Activated CD8-positive, alpha-beta memory T cell treated with anti-CD3 and anti-CD28 coated beads, Interleukin-2, amount 50 U/mL, for 48 hours (primary cell): ENCODE results near the gene ZKSCAN1.

Experiments used
- DNase-seq: peaks from one replicate; pipeline ENCODE4 v3.0.0-alpha.2; 2020

The ZKSCAN1 gene

DNA sequence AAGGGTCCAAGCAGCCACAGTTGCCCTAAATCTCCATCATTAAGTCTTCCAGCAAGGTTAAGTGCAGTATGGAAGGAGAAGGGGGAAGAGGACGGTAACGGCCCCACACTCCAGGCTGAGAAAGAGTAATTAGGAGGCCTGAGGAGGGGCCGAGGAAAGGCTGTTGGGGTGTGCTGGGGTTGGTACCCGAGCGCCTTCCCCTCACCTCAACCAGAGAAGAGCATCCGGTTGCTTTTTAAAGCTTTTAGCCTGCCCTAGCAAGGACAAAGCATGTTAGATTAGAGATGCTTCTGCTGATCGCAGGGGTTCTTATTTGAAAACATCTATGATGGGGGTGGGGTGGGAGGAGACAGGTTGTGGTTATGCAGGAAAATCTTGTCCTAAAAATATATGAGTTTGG, 25.2 kb downstream of the ZKSCAN1 start:
- DNase-seq: no peak

DNA sequence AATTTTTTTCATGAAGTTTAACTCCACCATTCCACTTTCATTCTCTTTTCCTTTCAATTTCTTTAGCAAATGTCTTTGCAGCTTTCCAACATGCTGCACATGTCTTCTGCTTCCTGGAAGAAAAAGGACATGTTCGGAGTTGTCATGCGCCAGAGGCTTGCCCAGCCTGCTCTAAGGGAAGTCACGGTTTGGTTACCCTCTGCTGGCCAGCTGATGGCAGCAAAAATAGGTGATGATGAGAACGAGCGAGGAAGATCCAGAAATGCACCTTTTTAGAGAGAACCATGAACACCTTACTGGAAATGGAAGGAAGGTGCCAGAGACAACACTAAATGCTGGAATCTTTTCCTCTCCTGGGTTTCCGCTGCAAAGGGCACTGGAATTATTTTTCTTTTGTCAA, 29.3 kb downstream of the ZKSCAN1 start:
- DNase-seq: no peak

DNA sequence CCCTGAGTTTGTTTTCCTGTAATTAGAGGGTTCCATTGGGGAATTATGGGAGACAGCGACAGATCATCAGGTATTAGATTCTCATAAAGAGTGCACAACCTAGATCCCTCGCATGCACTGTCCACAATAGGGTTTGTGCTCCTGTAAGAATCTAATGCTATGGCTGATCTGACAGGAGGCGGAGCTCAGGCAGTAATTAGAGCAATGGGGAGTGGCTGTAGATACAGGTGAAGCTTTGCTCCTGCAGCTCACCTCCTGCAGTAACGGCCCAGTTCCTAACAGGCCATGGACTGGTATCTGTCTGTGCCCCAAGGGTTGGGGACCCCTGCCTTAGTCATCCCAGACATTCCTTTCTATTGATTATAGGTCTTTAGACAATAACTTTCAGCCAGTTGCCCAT, 33.3 kb downstream of the ZKSCAN1 start:
- DNase-seq: no peak

DNA sequence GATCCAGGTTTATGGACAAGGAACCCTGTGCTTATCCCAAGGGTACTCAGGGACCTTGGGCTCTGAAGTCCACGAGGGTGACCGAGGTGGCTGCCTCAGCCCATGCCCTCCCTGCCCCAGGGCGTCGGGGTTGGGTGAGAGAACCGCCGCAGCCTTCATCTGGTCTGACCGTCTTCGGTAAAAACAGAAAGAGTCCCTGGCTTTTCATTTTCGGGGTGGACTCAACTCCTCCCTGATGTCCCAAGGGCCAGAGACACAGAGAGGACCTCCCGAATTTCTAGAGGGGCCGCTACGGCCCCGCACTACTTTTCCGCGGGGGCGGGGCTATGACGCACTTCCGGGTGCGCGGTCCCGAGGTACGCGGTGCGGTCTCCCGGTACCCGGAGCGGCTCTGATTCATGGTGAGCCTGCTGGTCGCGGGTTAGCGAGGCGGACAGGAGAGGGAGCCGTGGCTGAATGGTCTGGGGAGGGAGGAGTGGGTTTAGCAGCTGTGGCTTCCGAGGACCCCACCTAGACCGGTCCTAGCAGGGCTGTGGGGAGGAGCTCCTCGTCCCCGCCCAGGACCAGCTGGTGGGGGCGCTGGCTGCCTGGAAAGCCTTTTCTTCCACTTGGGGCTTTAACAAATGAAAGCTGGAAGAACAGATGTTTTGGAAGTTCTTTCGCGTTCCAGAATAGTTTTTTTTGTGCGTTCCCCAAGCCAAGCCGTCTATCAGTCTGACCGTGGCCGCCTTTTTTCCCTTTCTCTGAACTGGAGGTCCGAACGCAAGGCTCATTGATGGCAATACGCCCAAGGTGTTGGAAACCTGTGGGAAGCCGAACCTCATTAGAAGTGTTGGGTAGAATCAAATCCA, 34.3 kb downstream of the ZKSCAN1 start, which contains the start of gene ZSCAN21:
TSS of gene ZSCAN21 (plus strand) at position 334 of the 851 bp plus-strand sequence. CDS start 7,233 bp downstream, outside the sequence.
- DNase-seq: peak; percentile 95

DNA sequence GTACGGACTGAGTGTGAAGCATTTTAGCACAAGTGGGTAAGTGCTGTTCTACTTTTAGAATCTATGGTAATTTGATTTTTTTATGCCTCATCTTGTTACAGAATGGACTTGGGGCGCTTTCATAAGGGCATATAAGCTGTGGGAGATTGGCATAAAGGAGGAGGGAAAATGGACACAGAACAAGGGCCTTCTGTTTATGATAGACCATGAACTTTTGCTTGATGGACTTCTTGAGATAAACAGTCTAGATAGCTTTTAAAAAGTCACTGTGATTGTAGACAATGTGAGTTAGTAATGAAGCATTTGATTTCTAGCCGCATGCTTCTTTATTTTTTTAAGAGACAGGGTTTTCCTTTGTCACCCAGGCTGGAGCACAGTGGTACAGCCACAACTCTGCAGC, 36.2 kb downstream of the ZKSCAN1 start:
- DNase-seq: no peak

DNA sequence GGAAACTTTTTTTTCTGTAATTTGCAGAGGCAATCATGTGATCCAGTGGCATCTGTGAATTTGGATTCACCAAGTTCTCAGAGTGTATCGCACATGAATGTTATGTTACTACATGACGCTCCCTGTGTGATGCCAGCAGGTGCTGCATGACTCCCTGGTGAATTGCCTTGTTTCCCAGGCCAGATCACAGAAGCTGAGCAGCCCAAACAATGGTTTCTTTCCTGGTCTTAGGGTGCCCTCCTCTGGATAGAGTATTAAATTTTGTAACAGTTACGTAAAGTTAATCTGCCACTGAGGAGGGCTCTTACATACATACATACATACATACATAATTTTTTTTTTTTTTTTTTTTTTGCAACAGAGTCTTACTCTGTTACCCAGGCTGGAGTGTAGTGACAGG, 37.8 kb downstream of the ZKSCAN1 start:
- no peak for DNase-seq

DNA sequence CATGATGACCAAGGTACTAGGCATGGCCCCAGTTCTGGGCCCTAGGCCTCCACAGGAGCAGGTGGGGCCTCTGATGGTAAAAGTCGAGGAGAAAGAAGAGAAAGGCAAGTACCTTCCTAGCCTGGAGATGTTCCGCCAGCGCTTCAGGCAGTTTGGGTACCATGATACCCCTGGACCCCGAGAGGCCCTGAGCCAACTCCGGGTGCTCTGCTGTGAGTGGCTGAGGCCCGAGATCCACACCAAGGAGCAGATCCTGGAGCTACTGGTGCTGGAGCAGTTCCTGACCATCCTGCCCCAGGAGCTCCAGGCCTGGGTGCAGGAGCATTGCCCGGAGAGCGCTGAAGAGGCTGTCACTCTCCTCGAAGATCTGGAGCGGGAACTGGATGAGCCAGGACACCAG, 41.6 kb downstream of the ZKSCAN1 start:
- DNase-seq: no peak

DNA sequence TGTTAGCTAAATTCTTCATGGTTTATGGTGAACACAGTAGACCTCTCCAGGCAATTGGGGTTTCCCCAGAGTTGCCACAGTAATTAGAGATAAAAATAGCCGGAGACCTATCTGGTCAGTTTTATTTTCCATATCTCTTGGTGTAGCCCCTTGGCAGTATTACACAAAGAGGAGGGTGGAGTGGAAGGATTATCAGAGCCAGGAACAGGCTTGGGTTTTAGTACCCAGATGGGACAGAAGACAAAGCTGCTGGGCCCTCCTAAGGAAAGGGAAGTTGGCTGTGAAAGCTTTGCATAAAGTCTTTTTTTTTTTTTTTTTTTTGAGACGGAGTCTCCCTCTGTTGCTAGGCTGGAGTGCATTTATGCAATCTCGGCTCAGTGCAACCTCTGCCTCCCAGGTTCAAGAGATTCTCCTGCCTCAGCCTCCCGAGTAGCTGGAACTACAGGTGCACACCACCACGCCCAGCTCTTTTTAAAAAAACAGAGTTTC, 43.9 kb downstream of the ZKSCAN1 start:
- DNase-seq: no peak

DNA sequence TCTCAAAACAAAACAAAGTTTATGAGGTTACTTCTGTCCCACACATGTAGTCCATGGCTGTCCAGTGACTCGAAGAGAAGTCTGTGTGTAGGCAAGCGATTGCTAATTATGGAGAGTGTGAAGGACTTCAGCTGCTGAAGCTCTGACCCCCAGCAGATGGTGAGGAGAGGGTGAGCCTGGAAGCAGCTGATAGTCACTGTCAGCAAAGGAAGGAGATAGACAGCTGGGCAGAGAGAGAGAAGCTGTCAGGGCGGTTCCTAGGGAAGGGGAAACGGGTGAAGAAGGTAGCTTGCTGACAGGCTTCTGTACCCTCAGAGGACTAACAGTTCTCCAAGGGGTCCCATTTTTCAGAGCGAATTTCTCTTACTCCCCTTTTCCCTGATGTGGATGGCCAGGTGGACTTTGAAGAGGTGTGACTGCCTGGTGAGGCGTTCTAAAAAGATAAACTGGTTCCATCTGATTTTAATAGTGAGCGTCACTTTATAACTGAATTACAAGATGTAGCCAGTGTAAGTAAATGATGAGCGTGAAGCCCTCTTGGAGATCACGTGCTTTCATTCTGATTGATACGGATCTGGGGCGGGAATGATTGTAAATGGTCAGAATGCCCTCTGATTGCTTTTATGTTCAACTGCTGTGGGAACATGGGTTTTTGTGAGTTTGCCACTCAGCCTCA, 46.3 kb downstream of the ZKSCAN1 start:
- no peak for DNase-seq

DNA sequence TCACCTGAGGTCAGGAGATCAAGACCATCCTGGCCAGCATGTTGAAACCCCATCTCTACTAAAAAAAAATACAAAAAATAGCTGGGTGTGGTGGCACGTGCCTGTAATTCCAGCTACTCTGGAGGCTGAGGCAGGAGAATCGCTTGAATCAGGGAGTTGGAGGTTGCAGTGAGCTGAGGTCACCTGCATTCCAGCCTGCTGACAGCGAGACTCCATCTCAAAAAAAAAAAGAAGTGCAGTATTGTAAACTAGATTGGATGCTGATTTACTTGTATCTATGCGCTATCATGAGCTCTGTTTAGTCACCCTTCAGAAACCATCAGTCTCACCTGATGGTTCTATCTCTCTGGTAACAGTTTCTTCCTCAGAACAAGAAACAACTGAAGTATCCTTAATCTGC, 48.0 kb downstream of the ZKSCAN1 start:
- no peak for DNase-seq

DNA sequence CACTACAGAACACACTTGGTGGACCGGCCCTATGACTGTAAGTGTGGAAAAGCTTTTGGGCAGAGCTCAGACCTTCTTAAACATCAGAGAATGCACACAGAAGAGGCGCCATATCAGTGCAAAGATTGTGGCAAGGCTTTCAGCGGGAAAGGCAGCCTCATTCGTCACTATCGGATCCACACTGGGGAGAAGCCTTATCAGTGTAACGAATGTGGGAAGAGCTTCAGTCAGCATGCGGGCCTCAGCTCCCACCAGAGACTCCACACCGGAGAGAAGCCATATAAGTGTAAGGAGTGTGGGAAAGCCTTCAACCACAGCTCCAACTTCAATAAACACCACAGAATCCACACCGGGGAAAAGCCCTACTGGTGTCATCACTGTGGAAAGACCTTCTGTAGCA, 48.8 kb downstream of the ZKSCAN1 start:
- no peak for DNase-seq

DNA sequence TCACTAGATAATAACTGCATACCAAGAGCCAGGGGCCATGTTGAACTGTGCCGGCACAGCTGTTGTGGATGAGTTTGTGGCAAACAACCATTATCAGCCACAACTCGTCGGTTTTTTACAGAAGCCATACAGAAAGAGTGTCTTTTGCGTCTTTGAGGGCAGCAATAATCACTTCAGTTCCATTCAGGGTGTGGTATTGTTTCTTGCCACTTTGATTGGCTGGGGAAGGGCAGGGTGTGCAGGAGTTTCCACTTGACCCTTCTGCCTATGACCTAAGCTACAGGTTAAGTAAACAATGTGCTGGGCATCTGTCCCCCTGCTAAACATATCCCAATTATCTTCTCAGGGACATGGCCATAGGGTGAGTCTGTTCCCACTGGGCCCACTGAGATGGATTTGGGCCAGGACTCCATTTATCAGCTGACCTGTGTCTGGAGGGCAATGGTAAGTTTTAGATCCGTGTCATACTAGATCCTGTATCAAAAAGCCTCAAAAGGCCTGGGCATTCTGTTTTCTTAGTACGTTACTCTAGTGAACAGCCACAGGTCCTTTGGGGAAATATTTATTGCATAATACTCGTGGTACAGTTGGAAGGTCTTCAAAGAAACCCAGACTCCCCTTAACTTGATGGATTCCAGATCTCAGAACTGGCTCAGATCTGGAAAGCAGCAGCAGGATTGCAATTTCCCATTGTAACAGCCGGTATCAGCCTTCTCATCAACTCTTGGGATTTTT, 50.2 kb downstream of the ZKSCAN1 start:
- DNase-seq: no peak

DNA sequence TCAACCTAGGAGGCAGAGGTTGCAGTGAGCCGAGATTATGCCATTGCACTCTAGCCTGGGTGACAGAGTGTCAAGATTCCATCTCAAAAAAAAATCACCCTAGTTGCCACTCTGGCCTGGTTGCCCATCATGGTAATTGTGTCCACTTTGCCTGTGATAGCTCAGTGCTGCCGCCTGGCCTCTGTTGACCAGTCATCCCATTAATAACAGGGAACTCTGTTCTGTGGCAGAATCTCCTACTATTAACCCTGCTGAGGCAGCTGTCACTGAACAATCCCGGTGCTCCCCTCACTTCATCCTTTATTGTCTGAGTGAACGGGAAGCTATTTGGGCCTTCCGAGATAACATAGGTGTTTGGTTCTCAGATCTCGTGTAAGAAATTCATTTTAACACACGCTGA, 51.6 kb downstream of the ZKSCAN1 start:
- no peak for DNase-seq

DNA sequence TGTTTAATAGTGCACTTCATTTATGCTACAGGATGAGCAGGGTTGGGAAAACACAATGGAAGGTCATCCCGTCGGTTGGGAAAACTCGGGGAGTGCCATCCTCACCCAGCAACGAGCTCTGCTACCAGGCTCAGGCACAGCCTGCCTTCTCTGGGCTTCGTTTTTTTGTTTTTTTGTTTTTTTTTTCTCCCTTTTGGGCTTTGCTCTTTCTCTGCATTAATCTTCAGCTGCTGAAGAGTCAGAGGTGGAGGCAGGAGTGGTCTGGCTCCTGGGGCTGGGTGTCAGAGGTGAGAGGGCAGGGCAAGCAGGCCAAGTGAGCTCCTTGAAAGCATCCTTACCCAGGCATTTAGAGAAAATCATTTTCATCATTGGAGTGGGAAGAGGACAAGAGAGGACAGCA, 54.6 kb downstream of the ZKSCAN1 start:
- DNase-seq: no peak

DNA sequence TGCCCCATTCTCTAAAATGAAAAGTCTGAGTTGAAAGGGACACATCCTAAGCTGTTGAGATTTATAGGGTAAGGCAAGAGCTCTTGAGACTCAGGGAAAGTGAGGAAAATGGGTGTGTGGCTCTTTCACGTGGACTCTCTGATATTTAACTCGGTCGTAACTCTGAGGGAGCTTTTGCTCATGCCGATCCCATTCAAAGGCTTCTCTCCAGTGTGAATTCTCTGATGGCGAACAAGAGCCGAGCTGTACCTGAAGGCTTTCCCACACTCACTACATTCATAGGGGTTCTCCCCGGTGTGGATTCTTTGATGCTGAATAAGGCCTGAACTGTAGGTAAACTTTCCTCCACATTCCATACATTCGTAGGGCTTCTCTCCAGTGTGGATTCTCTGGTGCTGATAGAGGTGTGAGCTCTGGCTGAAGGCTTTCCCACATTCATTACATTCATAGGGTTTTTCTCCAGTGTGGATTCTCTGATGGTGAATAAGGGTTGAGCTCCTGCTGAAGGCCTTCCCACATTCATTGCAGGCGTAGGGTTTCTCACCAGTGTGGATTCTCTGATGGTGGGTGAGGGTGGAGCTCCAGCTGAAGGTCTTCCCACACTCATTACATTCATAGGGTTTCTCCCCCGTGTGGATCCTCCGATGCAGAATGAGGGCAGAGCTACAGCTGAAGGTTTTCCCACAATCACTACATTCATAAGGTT, 55.8 kb downstream of the ZKSCAN1 start:
- no peak for DNase-seq

DNA sequence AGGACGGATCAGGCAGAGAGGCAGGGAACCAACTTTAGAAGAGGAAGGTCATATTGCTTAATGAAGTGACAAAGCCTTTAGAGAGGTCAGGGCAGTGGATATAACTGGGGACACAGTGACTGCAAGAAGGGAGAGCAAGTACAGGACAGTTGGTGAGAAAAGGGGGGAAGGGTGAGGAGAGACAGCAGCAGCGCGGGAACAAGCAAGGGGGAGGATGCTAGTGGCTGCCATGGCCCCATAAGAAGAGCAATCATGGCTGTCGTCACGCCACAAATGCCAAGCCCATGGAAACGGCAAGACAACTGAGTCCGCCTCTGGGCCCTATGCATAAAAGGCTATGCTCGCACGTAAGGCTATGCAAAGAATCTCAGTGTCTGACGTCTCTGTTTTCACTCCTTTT, 57.1 kb downstream of the ZKSCAN1 start:
- DNase-seq: no peak

DNA sequence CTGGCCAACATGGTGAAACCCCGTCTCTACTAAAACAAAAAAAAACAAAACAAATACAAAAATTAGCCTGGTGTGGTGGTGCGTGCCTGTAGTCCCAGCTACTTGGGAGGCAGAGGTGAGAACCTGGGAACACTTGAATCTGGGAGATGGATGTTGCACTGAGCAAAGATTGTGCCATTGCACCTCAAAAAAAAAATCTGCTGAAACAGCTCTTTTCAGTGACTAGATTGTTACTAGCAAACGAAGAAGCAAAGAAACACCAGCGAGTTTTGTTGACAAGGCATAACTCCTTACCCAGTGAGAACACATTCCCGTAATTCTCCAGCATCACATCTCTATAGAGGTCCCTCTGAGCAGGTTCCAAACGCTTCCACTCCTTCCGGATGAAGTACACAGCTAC, 59.4 kb downstream of the ZKSCAN1 start:
- DNase-seq: no peak

DNA sequence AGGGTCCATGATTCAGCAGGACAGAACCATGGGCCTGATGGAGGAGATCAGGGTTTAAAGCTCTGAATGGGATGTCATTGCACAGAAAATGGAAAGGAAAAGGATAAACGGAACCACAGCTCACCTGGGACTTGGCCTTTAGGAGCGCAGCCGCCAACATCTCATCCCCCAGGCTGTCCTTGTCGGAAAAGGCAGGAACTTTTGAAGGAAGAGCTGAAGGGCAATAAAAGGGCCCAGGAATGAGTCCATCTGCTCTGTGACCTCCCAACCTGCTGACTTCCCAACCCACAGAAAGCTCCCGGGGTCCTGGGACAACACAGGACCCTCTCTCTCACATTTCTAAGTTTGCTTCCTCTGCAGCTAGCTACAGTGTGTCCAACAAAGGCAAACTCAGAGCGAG, 60.0 kb downstream of the ZKSCAN1 start:
- no peak for DNase-seq

DNA sequence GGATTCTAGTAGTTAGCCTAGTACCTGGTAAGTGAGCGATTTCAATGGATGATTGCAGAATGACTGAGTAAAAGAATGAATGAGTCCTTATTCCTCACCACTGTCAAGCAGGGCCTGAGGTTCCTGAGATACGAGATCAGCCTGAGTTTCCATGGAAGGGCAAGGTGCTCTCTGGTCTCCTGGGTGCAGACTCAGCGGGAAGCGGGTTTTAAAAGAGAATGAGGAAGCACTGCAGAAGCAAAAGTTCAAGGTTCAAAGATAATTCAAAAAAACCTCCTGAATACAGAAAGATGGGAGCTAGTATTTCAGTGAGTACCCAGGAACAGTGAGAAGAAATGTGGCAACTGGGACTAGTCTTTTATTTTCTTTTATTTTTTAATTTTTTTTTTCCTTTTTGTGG, 61.8 kb downstream of the ZKSCAN1 start:
- no peak for DNase-seq

DNA sequence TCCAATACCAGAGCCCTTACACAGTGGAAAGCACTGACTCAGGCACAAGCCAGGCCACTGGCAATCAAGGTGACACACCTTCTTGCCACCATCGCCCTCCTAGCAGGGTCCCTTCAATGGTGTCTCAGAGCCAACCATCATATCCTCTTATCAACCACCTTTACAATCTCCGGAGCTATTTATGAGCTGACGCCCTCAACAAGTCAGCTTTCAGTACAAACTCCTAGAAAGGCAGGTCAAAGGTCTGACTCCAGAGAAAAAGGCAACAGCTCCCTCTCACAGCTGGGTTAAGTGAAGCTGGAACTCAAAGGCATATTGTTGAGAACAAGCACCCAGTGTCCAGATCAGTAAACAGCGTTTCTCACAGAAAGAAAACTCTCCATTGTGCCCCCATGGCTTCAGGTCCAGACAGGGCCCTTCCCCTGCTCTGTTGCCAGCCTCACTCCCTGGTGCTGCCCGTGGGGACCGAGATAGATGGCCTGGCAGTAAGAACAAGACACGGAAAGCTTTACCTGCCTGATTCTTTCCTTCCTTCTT, 63.7 kb downstream of the ZKSCAN1 start:
- DNase-seq: no peak

DNA sequence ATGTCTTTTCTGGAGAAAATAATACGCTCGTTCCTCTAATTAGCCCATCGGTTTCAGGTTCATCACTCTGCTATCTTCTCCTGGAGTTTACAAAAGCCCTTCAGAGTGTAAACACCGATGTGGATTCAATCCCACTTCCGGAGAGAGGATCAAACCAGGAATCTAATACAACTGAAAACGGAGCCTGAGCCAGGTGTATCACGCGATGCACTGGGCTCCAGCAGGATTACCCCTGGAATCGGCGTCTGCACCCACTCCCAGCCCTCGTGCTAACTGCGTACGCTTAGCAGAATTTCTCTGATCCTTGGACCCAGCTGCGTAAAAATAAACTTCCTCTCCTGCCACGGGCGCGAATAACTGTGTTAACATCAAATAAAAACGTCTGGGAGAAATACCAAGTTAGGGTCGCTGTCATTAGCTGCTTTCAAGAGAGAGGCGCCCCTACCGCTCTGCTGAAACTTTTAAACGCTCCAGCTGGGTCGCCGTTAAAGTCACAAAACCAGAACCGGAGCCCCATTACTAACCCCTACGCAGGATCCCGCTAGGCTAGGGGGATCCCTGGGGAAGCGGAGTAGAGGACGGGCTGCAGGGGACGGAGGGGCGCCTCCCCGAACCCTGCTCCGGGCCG, 65.6 kb downstream of the ZKSCAN1 start:
- no peak for DNase-seq

DNA sequence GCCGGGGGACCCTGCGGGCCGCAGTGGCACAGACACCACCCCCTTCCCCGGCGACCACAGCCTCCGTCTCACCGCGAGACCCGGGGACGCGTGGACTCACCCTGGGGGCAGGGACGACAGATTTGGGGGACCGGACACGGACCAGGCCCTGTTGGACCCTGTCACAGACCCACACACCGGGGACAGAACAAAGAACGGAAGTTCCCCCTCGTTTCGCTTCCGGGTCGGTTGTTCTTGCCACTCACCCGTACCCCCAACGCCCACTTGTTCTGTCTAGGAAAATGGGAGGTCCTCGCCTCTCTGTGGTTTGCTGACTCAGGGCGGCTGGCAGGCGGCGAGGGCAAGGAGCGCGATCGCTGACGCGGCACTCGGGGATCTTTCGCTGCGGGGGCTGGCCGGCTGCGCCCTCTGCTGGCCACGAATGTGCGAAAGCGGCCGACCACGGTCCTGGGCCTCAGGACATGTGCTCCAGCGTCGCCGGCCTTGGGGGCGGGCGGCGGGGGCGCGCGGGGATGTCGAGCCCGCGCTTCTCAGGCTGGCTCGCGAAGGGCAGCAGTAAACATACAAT, 66.2 kb downstream of the ZKSCAN1 start, which contains the start of gene ZNF3:
TSS of gene ZNF3 (minus strand) at position 189 of the 568 bp plus-strand sequence. CDS start 4,366 bp downstream, outside the sequence.
- DNase-seq: peak; percentile 99
